ENCODE results near the gene CLEC7A.

Gene CLEC7A

DNA sequence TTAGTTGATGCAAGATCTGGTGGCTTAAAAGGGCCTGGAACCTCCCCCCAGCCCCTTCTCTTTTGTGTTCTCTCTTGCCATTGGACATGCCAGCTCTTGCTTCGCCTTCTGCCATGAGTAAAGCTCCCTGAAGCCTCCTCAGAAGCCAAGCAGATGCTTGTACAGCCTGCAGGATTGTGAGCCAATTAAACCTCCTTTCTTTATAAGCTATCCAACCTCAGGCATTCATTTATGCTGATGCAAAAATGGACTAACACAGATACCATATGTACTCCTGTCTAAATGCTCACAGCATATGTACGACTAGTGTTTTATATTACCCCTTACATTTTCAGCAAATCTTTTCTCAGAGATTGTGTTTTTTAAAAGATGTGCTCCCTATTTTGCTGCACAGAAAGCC, 57.9 kb downstream of the CLEC7A start:
- no peaks in the 10 kb centered on the region for H3K9me2 ChIP-seq (replicated peaks; ENCODE audit: insufficient read depth, low read length)
- no peaks in the 10 kb centered on the region for H3K36me3 ChIP-seq (ENCODE audit: low read length)
- no peak for TF ChIP-seq EZH2phosphoT487 (conservative IDR thresholded peaks at IDR 0.05; ENCODE audit: low read length)
- TF ChIP-seq, protein P1, sequence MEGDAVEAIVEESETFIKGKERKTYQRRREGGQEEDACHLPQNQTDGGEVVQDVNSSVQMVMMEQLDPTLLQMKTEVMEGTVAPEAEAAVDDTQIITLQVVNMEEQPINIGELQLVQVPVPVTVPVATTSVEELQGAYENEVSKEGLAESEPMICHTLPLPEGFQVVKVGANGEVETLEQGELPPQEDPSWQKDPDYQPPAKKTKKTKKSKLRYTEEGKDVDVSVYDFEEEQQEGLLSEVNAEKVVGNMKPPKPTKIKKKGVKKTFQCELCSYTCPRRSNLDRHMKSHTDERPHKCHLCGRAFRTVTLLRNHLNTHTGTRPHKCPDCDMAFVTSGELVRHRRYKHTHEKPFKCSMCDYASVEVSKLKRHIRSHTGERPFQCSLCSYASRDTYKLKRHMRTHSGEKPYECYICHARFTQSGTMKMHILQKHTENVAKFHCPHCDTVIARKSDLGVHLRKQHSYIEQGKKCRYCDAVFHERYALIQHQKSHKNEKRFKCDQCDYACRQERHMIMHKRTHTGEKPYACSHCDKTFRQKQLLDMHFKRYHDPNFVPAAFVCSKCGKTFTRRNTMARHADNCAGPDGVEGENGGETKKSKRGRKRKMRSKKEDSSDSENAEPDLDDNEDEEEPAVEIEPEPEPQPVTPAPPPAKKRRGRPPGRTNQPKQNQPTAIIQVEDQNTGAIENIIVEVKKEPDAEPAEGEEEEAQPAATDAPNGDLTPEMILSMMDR (IDR thresholded peaks at IDR 0.05; ENCODE audit: insufficient read depth, low read length, poor library complexity, severe bottlenecking) = no peak
- no peaks in the 10 kb centered on the region for H3K27me3 ChIP-seq (ENCODE audit: low read length)
- no peak overlapping the region for H3K4me2 ChIP-seq (ENCODE audit: low read depth, low read length, poor library complexity, severe bottlenecking)
- no peaks in the 10 kb centered on the region for H3F3A ChIP-seq (ENCODE audit: insufficient read depth)
- no peak overlapping the region for H2AFZ ChIP-seq (ENCODE audit: low read depth, low read length, severe bottlenecking)
- no peaks in the 10 kb centered on the region for H3K79me2 ChIP-seq (ENCODE audit: insufficient read depth, low read length)
- no peak overlapping the region for H3K4me3 ChIP-seq (ENCODE audit: insufficient read depth, low read length, poor library complexity, severe bottlenecking)
- no peaks in the 10 kb centered on the region for H3K9me3 ChIP-seq (ENCODE audit: insufficient read depth, low read length)
- H4K20me1 ChIP-seq (ENCODE audit: low read depth, low read length) = no peaks in the 10 kb centered on the region
- H3K9ac ChIP-seq (ENCODE audit: low read length) = no peak overlapping the region
- H3K27ac ChIP-seq (ENCODE audit: low read depth, low read length) = no peak overlapping the region

DNA sequence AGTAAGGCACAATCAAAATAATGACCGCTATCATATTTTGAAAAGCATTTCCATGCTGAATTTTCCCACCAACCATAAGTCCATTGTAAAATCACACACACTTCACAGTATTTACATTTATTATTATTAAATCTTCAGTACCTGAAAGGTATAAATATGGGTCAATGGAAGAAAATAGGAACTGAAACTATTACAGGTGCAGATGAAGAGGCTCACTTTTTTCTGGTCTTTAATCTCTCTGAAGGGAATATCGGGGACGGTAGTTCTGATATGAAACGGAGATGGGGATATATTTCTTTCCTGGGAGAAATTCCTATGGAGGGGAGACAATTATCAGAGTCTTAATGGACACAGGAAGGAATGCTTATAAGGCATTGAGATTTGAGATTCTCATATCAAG, 59.6 kb downstream of the CLEC7A start:
- Histone ChIP-seq H3K9me2 (replicated peaks; ENCODE audit: insufficient read depth, low read length) (no peaks in the 10 kb centered on the region), H3K9me3 (ENCODE audit: insufficient read depth, low read length) (no peaks in the 10 kb centered on the region), H3K4me2 (ENCODE audit: low read depth, low read length, poor library complexity, severe bottlenecking) (no peak overlapping the region), H3F3A (ENCODE audit: insufficient read depth) (no peaks in the 10 kb centered on the region), H3K79me2 (ENCODE audit: insufficient read depth, low read length) (no peaks in the 10 kb centered on the region), H3K9ac (ENCODE audit: low read length) (no peak overlapping the region), H3K36me3 (ENCODE audit: low read length) (no peaks in the 10 kb centered on the region), H3K4me3 (ENCODE audit: insufficient read depth, low read length, poor library complexity, severe bottlenecking) (no peak overlapping the region), H4K20me1 (ENCODE audit: low read depth, low read length) (no peaks in the 10 kb centered on the region), H3K27me3 (ENCODE audit: low read length) (no peaks in the 10 kb centered on the region), H2AFZ (ENCODE audit: low read depth, low read length, severe bottlenecking) (no peak overlapping the region), H3K27ac (ENCODE audit: low read depth, low read length) (no peak overlapping the region)
- TF ChIP-seq EZH2phosphoT487 (conservative IDR thresholded peaks at IDR 0.05; ENCODE audit: low read length) = no peak
- TF ChIP-seq, protein P1 (IDR thresholded peaks at IDR 0.05; ENCODE audit: insufficient read depth, low read length, poor library complexity, severe bottlenecking) = no peak

DNA sequence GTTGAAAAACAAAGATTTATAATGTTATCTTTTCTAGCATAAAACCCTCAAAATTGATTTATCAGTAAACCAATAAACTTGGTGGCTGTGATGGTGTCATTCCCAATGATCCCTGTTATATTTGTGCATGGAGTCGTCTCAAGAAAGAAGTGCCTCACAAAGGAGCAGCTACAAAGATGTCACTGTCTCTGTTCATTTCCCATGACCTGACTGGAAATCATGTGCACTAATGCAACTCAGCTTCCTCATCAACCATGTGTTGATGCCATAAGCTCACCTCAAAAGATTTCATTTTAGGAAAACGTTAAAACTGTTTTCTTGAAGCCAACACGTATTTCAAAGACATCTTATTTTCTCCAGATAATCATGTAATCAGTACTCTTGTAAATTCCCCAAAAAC, 60.0 kb downstream of the CLEC7A start:
- Histone ChIP-seq H3K79me2 (ENCODE audit: insufficient read depth, low read length) (no peaks in the 10 kb centered on the region), H3K9me2 (replicated peaks; ENCODE audit: insufficient read depth, low read length) (no peaks in the 10 kb centered on the region), H3K4me2 (ENCODE audit: low read depth, low read length, poor library complexity, severe bottlenecking) (no peak overlapping the region), H4K20me1 (ENCODE audit: low read depth, low read length) (no peaks in the 10 kb centered on the region), H2AFZ (ENCODE audit: low read depth, low read length, severe bottlenecking) (no peak overlapping the region), H3K4me3 (ENCODE audit: insufficient read depth, low read length, poor library complexity, severe bottlenecking) (no peak overlapping the region), H3K9me3 (ENCODE audit: insufficient read depth, low read length) (no peaks in the 10 kb centered on the region), H3K27me3 (ENCODE audit: low read length) (no peaks in the 10 kb centered on the region), H3K27ac (ENCODE audit: low read depth, low read length) (no peak overlapping the region), H3K36me3 (ENCODE audit: low read length) (no peaks in the 10 kb centered on the region), H3F3A (ENCODE audit: insufficient read depth) (no peaks in the 10 kb centered on the region), H3K9ac (ENCODE audit: low read length) (no peak overlapping the region)
- TF ChIP-seq EZH2phosphoT487 (conservative IDR thresholded peaks at IDR 0.05; ENCODE audit: low read length) = no peak
- TF ChIP-seq, protein P1 (IDR thresholded peaks at IDR 0.05; ENCODE audit: insufficient read depth, low read length, poor library complexity, severe bottlenecking) = no peak

All from SU-DHL-6 (cell line).